NT2/D1 (cell line): ENCODE results near the gene ZNF726.

ENCODE experiments used
- YY1 ChIP-seq: IDR thresholded peaks from 2 replicates; pipeline ENCODE4 v1.6.1; 2011; ENCODE audit not compliant: insufficient read length, insufficient read depth
- ZNF274 ChIP-seq: IDR thresholded peaks from 2 replicates; pipeline ENCODE4 v1.6.1; 2011; ENCODE audit warnings: mild to moderate bottlenecking, low read depth, low read length

DNA sequence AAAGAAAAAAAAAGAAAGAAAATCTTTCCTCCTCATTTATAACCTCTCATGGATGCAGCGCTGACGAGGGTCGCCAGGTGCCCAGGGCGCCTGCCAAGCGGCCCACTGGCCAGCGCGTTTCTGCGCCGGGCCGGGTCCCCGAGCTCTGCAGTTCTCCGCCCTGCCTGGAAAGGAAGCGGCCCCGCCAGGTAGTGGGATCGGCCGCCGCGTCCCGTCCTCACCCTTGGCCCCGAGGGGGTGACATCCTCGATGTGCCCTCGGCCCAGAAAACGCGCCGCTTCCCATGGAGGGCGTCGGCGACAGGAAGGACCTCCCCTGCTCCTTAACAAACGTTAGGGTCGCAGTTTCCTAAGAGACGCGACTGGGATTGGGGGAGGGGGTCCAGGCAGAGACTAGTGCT is 56.9 kb downstream of the ZNF726 start:
- TF ChIP-seq ZNF274 = no peak
- no peak for TF ChIP-seq YY1
